Liver (tissue), 3 donors: ENCODE measurements around the gene SIGLEC1.

Experiments used
- CTCF ChIP-seq: fragments of 150-350 bp; IDR thresholded peaks from 2 replicates; pipeline ENCODE4 v1.5.1; 2017; ENCODE audit warnings: improper control_type of control experiment, low read depth, low read length; ENCODE audit not compliant: missing input control
- GABPA ChIP-seq, 2 donors: IDR thresholded peaks in 1 of 2; conservative IDR thresholded peaks in 1 of 2; 2 replicates each; pipeline ENCODE4 v1.6.1; 2016; ENCODE audit warnings: antibody characterized with exemption in 2 of 2, mild to moderate bottlenecking in 1 of 2, moderate library complexity in 1 of 2
- YY1 ChIP-seq: IDR thresholded peaks from 2 replicates; pipeline ENCODE4 v1.6.1; 2016; ENCODE audit warnings: antibody characterized with exemption, mild to moderate bottlenecking
- donor health status: healthy.
- donor health status: healthy.

- TF ChIP-seq CTCF (no peak), YY1 (no peak), GABPA (IDR thresholded peaks at IDR 0.05 in 1 of 2, conservative IDR thresholded peaks at IDR 0.05 in 1 of 2) (no peak)
These were observed 22.4 kb downstream of the SIGLEC1 start for GRCh38 chr20:3689978-3690377.
